LNCAP (cell line): ENCODE results near the gene FOXN3.

Source experiments
- TF ChIP-seq, protein P1 (sequence below): fragments of 450-650 bp; IDR thresholded peaks from 2 replicates; pipeline ENCODE4 v1.5.1; 2017; ENCODE audit warnings: mild to moderate bottlenecking

Gene FOXN3

DNA sequence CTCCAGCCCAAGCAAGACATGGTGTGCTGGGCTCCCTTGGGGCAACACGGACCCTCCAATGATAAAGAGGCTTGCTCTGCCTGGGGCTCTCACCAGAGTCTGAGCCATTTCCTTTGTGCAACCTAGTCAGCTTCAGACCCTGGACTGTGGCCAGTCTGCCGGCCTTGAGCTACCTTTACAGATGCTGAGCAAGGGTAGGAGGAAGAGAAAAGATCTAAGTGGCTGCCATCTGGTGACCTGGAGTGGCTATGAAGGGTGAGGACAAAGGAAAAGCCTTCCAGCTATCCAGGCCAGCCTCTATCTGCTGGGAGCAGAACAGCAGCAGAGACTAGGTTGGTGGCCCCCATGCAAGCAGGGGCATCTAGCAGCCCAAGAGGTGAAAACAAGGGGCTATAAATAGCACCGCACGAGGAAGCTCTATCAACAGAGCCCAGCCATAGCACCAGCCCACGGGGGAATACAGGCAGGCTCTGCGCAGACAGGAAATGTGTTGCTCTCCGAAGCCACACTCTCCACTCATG lies 230.1 kb downstream of the FOXN3 start:
- TF ChIP-seq, protein P1, sequence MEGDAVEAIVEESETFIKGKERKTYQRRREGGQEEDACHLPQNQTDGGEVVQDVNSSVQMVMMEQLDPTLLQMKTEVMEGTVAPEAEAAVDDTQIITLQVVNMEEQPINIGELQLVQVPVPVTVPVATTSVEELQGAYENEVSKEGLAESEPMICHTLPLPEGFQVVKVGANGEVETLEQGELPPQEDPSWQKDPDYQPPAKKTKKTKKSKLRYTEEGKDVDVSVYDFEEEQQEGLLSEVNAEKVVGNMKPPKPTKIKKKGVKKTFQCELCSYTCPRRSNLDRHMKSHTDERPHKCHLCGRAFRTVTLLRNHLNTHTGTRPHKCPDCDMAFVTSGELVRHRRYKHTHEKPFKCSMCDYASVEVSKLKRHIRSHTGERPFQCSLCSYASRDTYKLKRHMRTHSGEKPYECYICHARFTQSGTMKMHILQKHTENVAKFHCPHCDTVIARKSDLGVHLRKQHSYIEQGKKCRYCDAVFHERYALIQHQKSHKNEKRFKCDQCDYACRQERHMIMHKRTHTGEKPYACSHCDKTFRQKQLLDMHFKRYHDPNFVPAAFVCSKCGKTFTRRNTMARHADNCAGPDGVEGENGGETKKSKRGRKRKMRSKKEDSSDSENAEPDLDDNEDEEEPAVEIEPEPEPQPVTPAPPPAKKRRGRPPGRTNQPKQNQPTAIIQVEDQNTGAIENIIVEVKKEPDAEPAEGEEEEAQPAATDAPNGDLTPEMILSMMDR, result no peak

DNA sequence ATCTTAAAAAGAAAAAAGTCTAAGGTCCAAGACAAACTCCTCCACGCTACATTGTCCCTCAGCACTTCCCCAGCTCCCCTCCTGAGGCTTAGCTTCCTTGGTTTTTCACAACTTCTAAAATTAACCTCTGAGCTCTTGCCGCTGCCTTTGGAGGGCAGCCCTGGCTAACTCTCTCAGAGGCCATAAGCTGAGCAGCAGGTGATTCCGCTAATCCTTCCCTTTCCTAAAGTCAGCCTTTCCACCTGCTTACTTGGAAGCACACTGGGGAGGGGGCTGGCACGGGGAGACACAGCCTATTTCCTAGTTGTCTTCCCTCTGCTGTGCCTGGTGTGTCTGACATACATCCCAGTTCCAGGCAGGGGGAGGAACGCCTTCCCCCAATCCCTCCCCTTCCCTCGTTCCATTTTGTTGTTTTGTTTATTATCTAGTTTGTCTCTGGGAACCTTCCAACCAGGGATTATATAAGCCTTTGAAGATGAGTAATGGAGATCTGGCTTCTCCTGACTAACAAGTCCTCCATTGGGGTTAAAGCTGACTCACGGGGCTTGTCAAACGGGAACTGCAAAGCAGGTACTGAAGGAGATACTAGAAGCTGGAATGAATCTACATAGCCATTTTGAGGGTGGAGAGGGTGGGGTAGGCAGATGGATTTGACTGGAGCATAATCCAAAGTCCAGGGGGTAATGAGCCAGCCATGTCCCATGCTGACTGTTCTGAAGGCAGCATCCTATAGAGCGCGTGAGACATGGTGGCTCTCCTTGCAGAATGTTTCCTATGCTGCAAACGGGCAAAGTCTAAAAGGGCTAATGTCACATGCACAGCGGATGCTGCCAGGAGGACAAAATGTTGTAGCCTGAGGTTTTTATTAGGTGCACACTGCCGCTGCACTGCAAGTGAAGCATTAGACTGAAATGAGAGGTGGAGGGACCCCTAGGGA lies 230.8 kb downstream of the FOXN3 start:
- TF ChIP-seq, protein P1, result no peak

DNA sequence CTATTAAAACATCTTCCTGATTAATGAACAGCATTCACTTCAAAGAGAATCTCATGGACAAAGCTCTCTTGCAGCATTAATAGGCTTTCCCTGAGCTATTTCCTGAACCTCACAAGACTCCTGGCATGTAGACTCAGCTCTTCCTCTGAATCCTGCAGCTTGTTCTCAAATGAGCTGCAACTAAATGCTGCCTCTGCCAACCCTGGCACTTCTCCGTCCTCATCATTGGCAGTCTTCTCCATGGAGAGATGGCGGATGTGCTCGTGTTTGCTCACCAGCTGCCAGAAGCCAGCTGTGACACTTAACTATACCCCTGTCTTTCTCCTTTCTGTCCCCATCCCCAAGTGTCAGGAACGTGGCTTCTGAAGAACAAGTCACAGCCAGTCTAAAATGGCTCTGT lies 232.1 kb downstream of the FOXN3 start:
- TF ChIP-seq, protein P1, result no peak

DNA sequence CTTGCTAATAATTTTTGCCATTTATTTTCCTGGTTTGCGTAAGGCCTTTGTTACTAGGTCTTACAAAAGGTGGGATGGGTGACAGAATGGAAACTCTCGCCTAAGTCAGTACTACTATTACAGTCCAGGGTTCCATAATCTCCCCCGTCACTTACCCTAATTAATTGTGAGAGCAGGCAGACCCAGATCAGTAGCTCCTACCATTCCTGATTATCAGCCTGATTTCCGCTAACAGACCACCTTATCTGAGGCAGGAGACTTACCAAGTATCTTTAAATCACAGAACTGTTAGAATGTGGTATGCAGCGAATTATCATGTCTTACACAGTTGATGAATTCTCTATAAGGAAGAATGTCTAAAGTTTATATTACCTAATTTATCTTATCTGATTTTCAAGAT lies 234.7 kb downstream of the FOXN3 start:
- TF ChIP-seq, protein P1, result no peak

DNA sequence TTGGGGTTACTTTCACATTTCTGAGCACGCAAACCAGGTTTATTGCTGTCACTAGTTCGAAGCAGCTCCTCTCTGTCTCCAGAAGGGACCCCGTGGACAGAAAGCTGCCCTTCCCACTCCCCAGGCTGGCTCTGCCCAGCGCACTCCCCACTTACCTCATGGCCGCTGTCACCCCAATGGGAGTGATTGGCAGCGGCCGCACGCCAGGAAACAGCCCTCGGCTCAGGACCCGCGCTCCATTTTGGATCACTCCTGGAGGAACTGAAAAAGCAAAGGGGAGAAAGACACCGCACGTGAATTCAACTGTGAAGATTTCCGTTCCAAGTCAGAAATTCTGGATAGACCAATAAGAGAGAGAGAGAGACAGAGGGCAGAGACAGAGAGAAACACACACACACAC lies 236.5 kb downstream of the FOXN3 start:
- TF ChIP-seq, protein P1, result no peak

DNA sequence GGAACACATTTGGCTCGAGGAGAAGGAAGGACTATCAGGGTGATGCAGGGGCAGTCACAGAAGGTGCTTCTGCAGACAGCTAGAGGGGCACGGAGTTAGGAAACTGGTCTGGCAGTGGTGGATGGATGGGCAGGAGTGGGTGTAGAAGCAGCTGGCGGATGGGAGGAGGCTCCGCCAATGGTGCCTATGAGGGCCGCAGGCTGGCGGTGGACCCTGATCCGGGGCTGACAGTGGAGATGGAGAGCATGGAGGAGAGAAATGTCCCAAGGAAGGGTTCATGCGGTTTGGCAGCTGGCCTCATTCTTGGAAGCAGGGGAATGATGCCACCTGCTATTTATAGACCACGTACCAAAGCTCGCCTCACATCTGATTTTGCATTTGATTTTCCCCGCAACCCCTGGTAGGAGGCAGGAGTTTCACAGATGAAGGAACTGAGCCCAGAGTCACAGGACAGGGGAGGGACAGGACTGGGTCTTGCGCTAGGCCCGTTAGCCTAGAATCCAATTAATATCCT lies 237.1 kb downstream of the FOXN3 start:
- TF ChIP-seq, protein P1, result no peak

DNA sequence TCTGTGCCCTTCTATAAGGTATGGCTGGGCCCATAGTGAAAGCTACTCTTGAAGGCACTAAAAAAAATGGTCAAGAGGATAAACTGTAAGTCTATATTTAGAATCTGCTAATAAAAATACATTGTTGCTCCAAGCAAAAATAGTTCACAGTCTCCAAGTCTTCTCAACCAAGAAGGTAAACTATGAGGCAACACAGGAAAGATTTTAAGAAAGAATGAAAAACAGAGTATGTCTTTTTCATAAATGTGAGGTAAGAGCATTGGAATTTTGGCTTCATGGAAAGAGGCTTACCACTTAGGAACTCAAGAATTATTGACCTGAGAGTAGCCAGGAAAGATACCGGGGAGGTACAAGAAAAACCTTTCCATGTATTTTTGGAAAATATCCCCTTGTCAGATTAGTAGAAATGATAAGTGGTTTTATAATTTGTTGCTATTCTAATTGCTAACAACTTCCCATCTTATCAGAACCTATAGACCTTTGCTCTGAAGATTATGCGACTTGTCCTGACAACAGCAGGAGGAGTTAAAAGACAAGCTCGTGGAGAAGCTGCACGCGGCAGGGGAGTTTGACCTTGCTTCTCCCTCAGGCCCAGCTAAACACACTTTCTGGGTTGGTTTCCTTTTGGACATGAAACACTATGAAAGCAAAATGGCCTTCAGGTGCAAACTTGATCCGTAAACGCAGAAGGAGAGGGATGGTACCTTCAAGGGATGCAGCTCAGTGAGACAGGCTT lies 238.1 kb downstream of the FOXN3 start:
- TF ChIP-seq, protein P1, result no peak
